A549 (cell line): ENCODE measurements around the gene TSHZ2. TPM values are rescaled to one million over a fixed set of nuclear protein-coding genes. Genes with fewer than 3 reads are reported as not detected.
"Not testable (repeated sequence)": the region's sequence is repeated elsewhere in the genome, so short reads cannot be mapped to it uniquely, and the experiment has no call there.

Experiments
- ATAC-seq, 2 experiments: fragments of 200-7000 bp in 1 of 2; fragments of >200 bp in 1 of 2; cut with Nextera tagmentation in 1 of 2; cut with Tn5 transposase in 1 of 2; 3 replicates each; pipeline versions ENCODE4 v1.8.0 to v1.9.1; 2018 to 2020; ENCODE audit warnings: mild to moderate bottlenecking in 1 of 2, moderate library complexity in 1 of 2
- CTCF ChIA-PET: fragments of 300-600 bp; sonication (Branson Sonifier 250); formaldehyde crosslinking; extraction: SDS; loops from one replicate; lab custom pipeline; 2021; ENCODE audit warnings: antibody characterized with exemption, inconsistent platforms; lab: Yijun Ruan, JAX
- POLR2A ChIA-PET: fragments of 350-600 bp; formaldehyde crosslinking; extraction: SDS; loops from one replicate; lab custom pipeline; 2021; ENCODE audit warnings: antibody characterized with exemption, inconsistent platforms; lab: Yijun Ruan, JAX
- DNase-seq, 2 experiments: peaks; one replicate each; pipeline versions ENCODE4 v3.0.0 to v3.0.0-alpha.2; 2011 to 2016; ENCODE audit warnings: low read depth in 1 of 2, low spot score in 1 of 2
- FAIRE-seq: peaks from 2 replicates; lab custom pipeline; 2011; peaks lifted over from hg19 to GRCh38; lab: Jason Lieb, UNC
- H3K27ac ChIP-seq, 2 experiments: fragments of >200 bp; sonication (Bioruptor Twin); formaldehyde crosslinking; 3 replicates each; pipeline ENCODE4 v1.5.1; 2016 to 2017
- H3K4me1 ChIP-seq: fragments of >200 bp; sonication (Bioruptor Twin); formaldehyde crosslinking; 3 replicates; pipeline ENCODE4 v1.6.1; 2016
- H3K4me2 ChIP-seq: fragments of >200 bp; sonication (Bioruptor Twin); formaldehyde crosslinking; 3 replicates; pipeline ENCODE4 v1.6.1; 2016
- H3K4me3 ChIP-seq: fragments of >200 bp; sonication (Bioruptor Twin); formaldehyde crosslinking; 3 replicates; pipeline ENCODE4 v1.5.1; 2016
- H3K9me3 ChIP-seq: fragments of >200 bp; sonication (Bioruptor Twin); formaldehyde crosslinking; 3 replicates; pipeline ENCODE4 v1.6.1; 2016
- BHLHE40 ChIP-seq: IDR thresholded peaks from 2 replicates; pipeline ENCODE4 v1.6.1; 2012; ENCODE audit warnings: low read depth, low read length, inconsistent platforms
- CBX2 ChIP-seq: fragments of 200-600 bp; sonication (generic); IDR thresholded peaks from 2 replicates; pipeline ENCODE4 v1.6.1; 2016; ENCODE audit warnings: low read depth, mild to moderate bottlenecking, borderline replicate concordance
- CEBPB ChIP-seq, 2 experiments: fragments of >200 bp in 1 of 2; sonication (Bioruptor Twin) in 1 of 2; formaldehyde crosslinking in 1 of 2; IDR thresholded peaks; 2 replicates each; pipeline ENCODE4 v1.6.1; 2012 to 2016
- ESRRA ChIP-seq: fragments of 150-350 bp; IDR thresholded peaks from 2 replicates; pipeline ENCODE4 v1.6.1; 2014; ENCODE audit warnings: mild to moderate bottlenecking, low read length, borderline replicate concordance
- FOSB ChIP-seq: fragments of 250-450 bp; sonication (Bioruptor Pico); IDR thresholded peaks from 2 replicates; pipeline ENCODE4 v1.5.0; 2020; ENCODE audit warnings: mild to moderate bottlenecking, moderate library complexity
- GATA3 ChIP-seq: IDR thresholded peaks from 2 replicates; pipeline ENCODE4 v1.6.1; 2012; ENCODE audit warnings: borderline replicate concordance
- HDAC2 ChIP-seq: fragments of 200-600 bp; sonication (generic); IDR thresholded peaks from 2 replicates; pipeline ENCODE4 v1.6.1; 2016
- HEYL ChIP-seq: fragments of 250-450 bp; sonication (Bioruptor Pico); IDR thresholded peaks from 2 replicates; pipeline ENCODE4 v1.8.0; 2021; ENCODE audit warnings: mild to moderate bottlenecking, moderate library complexity
- HOXB13 ChIP-seq: fragments of 250-450 bp; sonication (Bioruptor Pico); IDR thresholded peaks from 2 replicates; pipeline ENCODE4 v1.5.0; 2020; ENCODE audit warnings: low read depth, mild to moderate bottlenecking, moderate library complexity
- HOXB5 ChIP-seq: fragments of 250-450 bp; sonication (Bioruptor Pico); IDR thresholded peaks from 2 replicates; pipeline ENCODE4 v1.5.0; 2020; ENCODE audit warnings: mild to moderate bottlenecking, moderate library complexity
- JUN ChIP-seq, 2 experiments: fragments of >200 bp; sonication (Bioruptor Twin); formaldehyde crosslinking; IDR thresholded peaks; 2 replicates in 1 of 2; 3 replicates in 1 of 2; pipeline ENCODE4 v1.6.1; 2016 to 2017
- MAFK ChIP-seq: fragments of 450-650 bp; IDR thresholded peaks from 2 replicates; pipeline ENCODE4 v1.6.1; 2014; ENCODE audit not compliant: partially characterized antibody
- MAZ ChIP-seq: fragments of 150-350 bp; IDR thresholded peaks from 2 replicates; pipeline ENCODE4 v1.6.1; 2014; ENCODE audit warnings: antibody characterized with exemption, low read depth, low read length, borderline replicate concordance
- NPAS2 ChIP-seq: fragments of 250-450 bp; sonication (Bioruptor Pico); IDR thresholded peaks from 2 replicates; pipeline ENCODE4 v1.8.0; 2022; ENCODE audit warnings: mild to moderate bottlenecking, moderate library complexity, borderline replicate concordance
- PHF8 ChIP-seq: fragments of 200-600 bp; sonication (generic); IDR thresholded peaks from 2 replicates; pipeline ENCODE4 v1.6.1; 2016; ENCODE audit warnings: low read depth, mild to moderate bottlenecking, antibody characterized with exemption, moderate library complexity, borderline replicate concordance
- POLR2AphosphoS2 ChIP-seq: conservative IDR thresholded peaks from 2 replicates; pipeline ENCODE4 v1.6.1; 2012; ENCODE audit warnings: low read length, improper control_type of control experiment, inconsistent platforms
- RCOR1 ChIP-seq: fragments of 150-350 bp; IDR thresholded peaks from 2 replicates; pipeline ENCODE4 v1.6.1; 2014; ENCODE audit warnings: antibody characterized with exemption, low read length, low read depth
- SMC3 ChIP-seq: fragments of >200 bp; sonication (Bioruptor Twin); formaldehyde crosslinking; IDR thresholded peaks from 3 replicates; pipeline ENCODE4 v1.6.1; 2018; ENCODE audit warnings: inconsistent platforms
- TP53 ChIP-seq: fragments of 250-450 bp; sonication (Bioruptor Pico); IDR thresholded peaks from 2 replicates; pipeline ENCODE4 v1.5.0; 2021; ENCODE audit warnings: mild to moderate bottlenecking, moderate library complexity
- ZNF302 ChIP-seq: fragments of 250-450 bp; sonication (Bioruptor Pico); IDR thresholded peaks from 2 replicates; pipeline ENCODE4 v1.9.0; 2021; ENCODE audit warnings: inconsistent platforms, mild to moderate bottlenecking, moderate library complexity
- WGBS: methylation state at CpG from one replicate; pipeline ENCODE4 v1.1.6; 2017; ENCODE audit errors: missing lambda C conversion rate; 5-methylcytosine and 5-hydroxymethylcytosine counted together
- polyA plus RNA-seq, 4 experiments: library from polyadenylated mRNA; depleted of rRNA in 3 of 4; stranded (reverse); fragments of >200 nt; fragmentation: RNase III in 1 of 4; extraction: RNeasy Plus Mini Kit Qiagen cat#74134 plus additional on column Dnase treatment in 1 of 4; gene quantifications; 2 replicates in 3 of 4; 3 replicates in 1 of 4; pipeline ENCODE4 v1.2.3, GENCODE V29; 2011 to 2017
- TF ChIP-seq, protein P1 (sequence below): fragments of >200 bp; sonication (Bioruptor Twin); formaldehyde crosslinking; IDR thresholded peaks from 3 replicates; pipeline ENCODE4 v1.5.1; 2016
- TF ChIP-seq, protein P2 (sequence below): IDR thresholded peaks from 2 replicates; pipeline ENCODE4 v1.6.1; 2012; ENCODE audit warnings: low read depth, borderline replicate concordance
- TF ChIP-seq, protein P3 (sequence below): fragments of 450-650 bp; IDR thresholded peaks from 2 replicates; pipeline ENCODE4 v1.6.1; 2014; ENCODE audit warnings: antibody characterized with exemption
- TF ChIP-seq, protein P4 (sequence below): fragments of 250-450 bp; sonication (Bioruptor Pico); IDR thresholded peaks from 2 replicates; pipeline ENCODE4 v1.5.0; 2020; ENCODE audit warnings: low read depth, mild to moderate bottlenecking, moderate library complexity

Gene TSHZ2
- polyA plus RNA-seq, 2 of the 4 experiments (the other 2 are of a cell fraction): not detected

DNA sequence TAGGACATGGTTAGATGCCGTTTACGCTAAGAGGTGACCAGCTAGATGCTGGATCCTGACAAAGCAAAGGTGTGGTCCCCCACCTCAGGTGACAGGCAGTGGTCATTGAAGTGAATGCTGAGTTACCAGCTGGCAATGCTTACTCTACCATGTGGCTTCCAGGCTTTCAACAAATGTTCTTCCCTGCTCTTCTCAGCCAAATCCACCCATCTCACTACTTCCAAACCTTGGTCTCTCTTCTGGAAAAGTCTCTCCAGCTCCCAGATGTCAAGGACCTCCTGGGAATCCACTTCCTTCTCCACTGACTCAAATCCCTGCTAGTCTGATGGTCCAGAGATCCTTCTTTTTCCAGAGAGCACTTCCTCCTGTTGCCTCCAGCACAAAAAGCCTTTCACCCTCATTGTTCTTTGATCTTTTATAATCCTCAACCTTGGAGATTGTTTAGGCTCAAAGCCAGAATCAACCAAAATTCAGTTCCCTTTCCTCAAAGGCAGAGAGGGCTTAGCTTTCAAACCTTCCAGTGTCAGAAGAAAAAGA, 393.4 kb downstream of the TSHZ2 start:
- H3K4me1 ChIP-seq: no peaks in the 10 kb centered on the region
- ATAC-seq: no peak
- no peak for TF ChIP-seq CBX2
- TF ChIP-seq BHLHE40: no peak
- TF ChIP-seq ESRRA: no peak
- TF ChIP-seq HDAC2: no peak
- TF ChIP-seq CEBPB (IDR thresholded peaks at IDR 0.05): no peak
- no peak for TF ChIP-seq MAZ
- no peak for TF ChIP-seq RCOR1
- TF ChIP-seq FOSB (CRISPR knock-in tag): no peak
- no peak for TF ChIP-seq HOXB13
- TF ChIP-seq, protein P1, sequence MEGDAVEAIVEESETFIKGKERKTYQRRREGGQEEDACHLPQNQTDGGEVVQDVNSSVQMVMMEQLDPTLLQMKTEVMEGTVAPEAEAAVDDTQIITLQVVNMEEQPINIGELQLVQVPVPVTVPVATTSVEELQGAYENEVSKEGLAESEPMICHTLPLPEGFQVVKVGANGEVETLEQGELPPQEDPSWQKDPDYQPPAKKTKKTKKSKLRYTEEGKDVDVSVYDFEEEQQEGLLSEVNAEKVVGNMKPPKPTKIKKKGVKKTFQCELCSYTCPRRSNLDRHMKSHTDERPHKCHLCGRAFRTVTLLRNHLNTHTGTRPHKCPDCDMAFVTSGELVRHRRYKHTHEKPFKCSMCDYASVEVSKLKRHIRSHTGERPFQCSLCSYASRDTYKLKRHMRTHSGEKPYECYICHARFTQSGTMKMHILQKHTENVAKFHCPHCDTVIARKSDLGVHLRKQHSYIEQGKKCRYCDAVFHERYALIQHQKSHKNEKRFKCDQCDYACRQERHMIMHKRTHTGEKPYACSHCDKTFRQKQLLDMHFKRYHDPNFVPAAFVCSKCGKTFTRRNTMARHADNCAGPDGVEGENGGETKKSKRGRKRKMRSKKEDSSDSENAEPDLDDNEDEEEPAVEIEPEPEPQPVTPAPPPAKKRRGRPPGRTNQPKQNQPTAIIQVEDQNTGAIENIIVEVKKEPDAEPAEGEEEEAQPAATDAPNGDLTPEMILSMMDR: no peak
- TF ChIP-seq HEYL (CRISPR knock-in tag): no peak
- TF ChIP-seq HOXB5 (CRISPR knock-in tag): no peak
- TF ChIP-seq SMC3: no peak
- no peak for TF ChIP-seq ZNF302 (CRISPR knock-in tag)
- no peak for TF ChIP-seq TP53
- TF ChIP-seq, all 56 proteins: peak for 0
- POLR2A ChIA-PET: no interaction called here
- DNase-seq (no peak), FAIRE-seq (no peak)
- no peak overlapping the region for H3K4me2 ChIP-seq
- H3K4me3 ChIP-seq: no peak overlapping the region
- no peak overlapping the region for H3K27ac ChIP-seq
- WGBS: 80% methylated on average over 2 of the region's 2 CpGs
- CTCF ChIA-PET: no interaction called here
- H3K9me3 ChIP-seq: no peaks in the 10 kb centered on the region

DNA sequence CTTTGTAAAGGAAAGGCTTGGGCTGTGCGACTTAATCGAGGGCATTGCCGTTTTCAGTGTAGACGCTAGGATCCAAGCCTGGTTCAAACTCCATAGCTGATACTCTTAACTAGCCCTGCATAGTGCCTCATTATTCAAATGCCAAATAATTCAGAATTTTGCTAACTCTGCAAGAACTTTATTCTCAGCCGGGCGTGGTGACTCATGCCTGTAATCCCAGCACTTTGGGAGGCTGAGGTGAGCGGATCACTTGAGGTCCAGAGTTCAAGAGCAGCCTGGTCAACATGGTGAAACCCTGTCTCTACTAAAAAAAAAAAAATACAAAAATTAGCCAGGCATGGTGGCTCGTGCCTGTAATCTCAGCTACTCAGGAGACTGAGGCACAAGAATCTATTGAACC, 394.8 kb downstream of the TSHZ2 start:
- ATAC-seq, H3K4me1 ChIP-seq, H3K4me2 ChIP-seq, FAIRE-seq, POLR2A ChIA-PET, CTCF ChIA-PET, H3K4me3 ChIP-seq, DNase-seq, H3K27ac ChIP-seq, H3K9me3 ChIP-seq: not testable (repeated sequence)
- TF ChIP-seq MAFK: peak; percentile 15
- 72% methylated on average over 8 of the region's 8 CpGs for WGBS

DNA sequence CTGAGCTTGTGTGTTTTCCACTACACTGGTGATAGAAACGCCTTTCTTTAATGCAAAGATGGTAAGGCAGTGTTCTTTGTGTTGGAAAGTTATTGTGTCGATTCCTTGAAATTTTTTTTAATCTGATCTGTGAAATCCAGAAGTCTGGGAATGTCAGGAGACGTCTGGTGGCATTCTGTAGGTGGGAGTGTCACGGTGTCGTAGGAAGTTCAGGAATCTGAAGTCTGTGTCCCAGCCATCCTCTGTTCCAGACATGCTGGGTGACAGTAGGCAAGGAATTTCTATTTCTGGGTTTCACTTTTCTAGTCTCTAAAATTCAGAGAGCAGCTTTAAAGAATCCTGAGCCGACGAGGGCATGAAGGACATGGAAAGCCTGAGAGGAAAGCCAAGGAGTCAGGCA, 397.7 kb downstream of the TSHZ2 start:
- Histone ChIP-seq H3K9me3 (no peaks in the 10 kb centered on the region), H3K4me1 (no peaks in the 10 kb centered on the region), H3K4me2 (no peak overlapping the region)
- WGBS: 54% methylated on average over 7 of the region's 7 CpGs
- no peak for FAIRE-seq
- CTCF ChIA-PET: no interaction called here
- ATAC-seq: no peak
- no peak for DNase-seq
- TF ChIP-seq, protein P2, sequence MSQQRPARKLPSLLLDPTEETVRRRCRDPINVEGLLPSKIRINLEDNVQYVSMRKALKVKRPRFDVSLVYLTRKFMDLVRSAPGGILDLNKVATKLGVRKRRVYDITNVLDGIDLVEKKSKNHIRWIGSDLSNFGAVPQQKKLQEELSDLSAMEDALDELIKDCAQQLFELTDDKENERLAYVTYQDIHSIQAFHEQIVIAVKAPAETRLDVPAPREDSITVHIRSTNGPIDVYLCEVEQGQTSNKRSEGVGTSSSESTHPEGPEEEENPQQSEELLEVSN: no peak
- TF ChIP-seq, protein P3, sequence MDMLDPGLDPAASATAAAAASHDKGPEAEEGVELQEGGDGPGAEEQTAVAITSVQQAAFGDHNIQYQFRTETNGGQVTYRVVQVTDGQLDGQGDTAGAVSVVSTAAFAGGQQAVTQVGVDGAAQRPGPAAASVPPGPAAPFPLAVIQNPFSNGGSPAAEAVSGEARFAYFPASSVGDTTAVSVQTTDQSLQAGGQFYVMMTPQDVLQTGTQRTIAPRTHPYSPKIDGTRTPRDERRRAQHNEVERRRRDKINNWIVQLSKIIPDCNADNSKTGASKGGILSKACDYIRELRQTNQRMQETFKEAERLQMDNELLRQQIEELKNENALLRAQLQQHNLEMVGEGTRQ: no peak
- TF ChIP-seq SMC3: no peak
- TF ChIP-seq, protein P4, sequence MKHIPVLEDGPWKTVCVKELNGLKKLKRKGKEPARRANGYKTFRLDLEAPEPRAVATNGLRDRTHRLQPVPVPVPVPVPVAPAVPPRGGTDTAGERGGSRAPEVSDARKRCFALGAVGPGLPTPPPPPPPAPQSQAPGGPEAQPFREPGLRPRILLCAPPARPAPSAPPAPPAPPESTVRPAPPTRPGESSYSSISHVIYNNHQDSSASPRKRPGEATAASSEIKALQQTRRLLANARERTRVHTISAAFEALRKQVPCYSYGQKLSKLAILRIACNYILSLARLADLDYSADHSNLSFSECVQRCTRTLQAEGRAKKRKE (CRISPR knock-in tag): no peak
- TF ChIP-seq POLR2AphosphoS2: no peak
- TF ChIP-seq JUN (IDR thresholded peaks at IDR 0.05): no peak
- TF ChIP-seq PHF8: no peak
- no peak for TF ChIP-seq NPAS2 (CRISPR knock-in tag)
- TF ChIP-seq GATA3: no peak
- TF ChIP-seq, all 56 proteins: peak for 0
- H3K27ac ChIP-seq: no peak overlapping the region
- POLR2A ChIA-PET: no interaction called here
- no peak overlapping the region for H3K4me3 ChIP-seq
